Measurements from ENCODE around the gene ID4.

GRCh38 chr6:19876672-19877071, 39.5 kb downstream of the ID4 start:
- TF ChIP-seq CTCF (IDR thresholded peaks at IDR 0.05) (no peak), POLR2A (IDR thresholded peaks at IDR 0.05) (no peak)
